ENCODE measurements around the gene GAL3ST3. TPM values are rescaled to one million over a fixed set of nuclear protein-coding genes. Genes with fewer than 3 reads are reported as not detected.
"Not testable (repeated sequence)": the region's sequence is repeated elsewhere in the genome, so short reads cannot be mapped to it uniquely, and the experiment has no call there.

Gene GAL3ST3, protein sequence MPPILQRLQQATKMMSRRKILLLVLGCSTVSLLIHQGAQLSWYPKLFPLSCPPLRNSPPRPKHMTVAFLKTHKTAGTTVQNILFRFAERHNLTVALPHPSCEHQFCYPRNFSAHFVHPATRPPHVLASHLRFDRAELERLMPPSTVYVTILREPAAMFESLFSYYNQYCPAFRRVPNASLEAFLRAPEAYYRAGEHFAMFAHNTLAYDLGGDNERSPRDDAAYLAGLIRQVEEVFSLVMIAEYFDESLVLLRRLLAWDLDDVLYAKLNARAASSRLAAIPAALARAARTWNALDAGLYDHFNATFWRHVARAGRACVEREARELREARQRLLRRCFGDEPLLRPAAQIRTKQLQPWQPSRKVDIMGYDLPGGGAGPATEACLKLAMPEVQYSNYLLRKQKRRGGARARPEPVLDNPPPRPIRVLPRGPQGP
- total RNA-seq: not detected in 2 replicates
- 0.02 TPM for total RNA-seq (2013)
- polyA plus RNA-seq: not detected in 2 replicates
- polyA minus RNA-seq: not detected in 2 replicates

DNA sequence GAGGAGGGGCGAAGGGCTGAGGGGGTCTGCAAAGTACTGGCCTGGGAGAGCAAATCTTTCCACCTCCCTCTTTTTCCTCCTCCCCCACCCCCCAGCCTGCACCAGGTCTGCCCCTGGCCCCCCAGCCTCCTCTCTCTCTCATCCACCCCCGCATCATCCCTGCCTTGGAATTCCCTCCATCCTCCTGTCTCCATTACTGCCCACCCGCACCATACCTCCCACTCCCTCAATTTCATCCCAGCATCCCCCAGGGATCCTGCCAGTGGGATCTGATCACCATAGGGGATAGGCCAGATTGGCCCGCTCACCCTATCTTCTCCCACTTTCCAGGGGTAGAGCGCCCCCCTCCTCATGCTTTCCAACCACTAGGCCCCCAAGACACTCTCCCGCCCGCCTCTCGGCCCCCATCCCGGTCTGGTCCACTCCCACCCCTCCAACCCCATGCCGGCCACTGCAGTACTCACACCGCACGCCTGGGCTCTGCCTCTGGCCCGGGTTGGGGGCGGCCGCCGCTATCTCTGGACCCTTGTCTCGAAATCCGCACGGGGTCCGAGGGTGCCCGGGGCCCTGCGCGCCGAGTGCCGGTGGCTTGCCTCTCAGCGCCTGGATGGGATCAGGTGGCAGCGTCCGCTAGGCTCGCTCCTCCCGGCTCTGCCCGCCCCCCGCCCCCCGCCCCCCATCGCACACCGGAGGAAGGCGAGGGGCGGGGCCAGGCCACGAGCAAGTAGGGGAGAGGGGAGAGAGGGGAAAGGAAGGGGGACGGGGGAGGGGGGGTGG, at the start of gene GAL3ST3:
TSS of gene GAL3ST3 (minus strand) at position 615 of the 777 bp plus-strand sequence. CDS start 3,746 bp downstream, outside the sequence.
- peak within 1 kb of the TSS; percentile 26 for H3K4me3 Mint-ChIP-seq
- no peak within 1 kb of the TSS for H3K9ac ChIP-seq (ENCODE audit: low read length)

DNA sequence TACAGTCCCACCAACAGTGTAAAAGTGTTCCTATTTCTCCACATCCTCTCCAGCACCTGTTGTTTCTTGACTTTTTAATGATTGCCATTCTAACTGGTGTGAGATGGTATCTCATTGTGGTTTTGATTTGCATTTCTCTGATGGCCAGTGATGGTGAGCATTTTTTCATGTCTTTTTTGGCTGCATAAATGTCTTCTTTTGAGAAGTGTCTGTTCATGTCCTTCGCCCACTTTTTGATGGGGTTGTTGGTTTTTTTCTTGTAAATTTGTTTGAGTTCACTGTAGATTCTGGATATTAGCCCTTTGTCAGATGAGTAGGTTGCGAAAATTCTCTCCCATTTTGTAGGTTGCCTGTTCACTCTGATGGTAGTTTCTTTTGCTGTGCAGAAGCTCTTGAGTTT, 43.2 kb upstream of the GAL3ST3 start:
- POLR2A ChIA-PET; H3K9me3 Mint-ChIP-seq (ENCODE audit: insufficient read depth): not testable (repeated sequence)

More for the DNA sequence above, at the start of gene GAL3ST3:
- H3K4me1 Mint-ChIP-seq: peaks cover 34% of the 10 kb centered on the region
- ChIA-PET POLR2A (interaction anchor here (0.6 kb wide), 1 partner anchor 90 kb away, joined by 4 read pairs; no protein-coding TSS in a partner anchor), CTCF (interaction anchor here (1.0 kb wide), 1 partner anchor 85 kb away, joined by 3 read pairs; no protein-coding TSS in a partner anchor)
- 19% methylated on average over 31 of the region's 39 CpGs for WGBS (ENCODE audit: insufficient coverage)
- Histone ChIP-seq H4K20me1 (ENCODE audit: control insufficient read depth, insufficient read depth, low read length, poor library complexity, severe bottlenecking) (peaks cover 10% of the 10 kb centered on the region), H3K36me3 (replicated peaks in 1 of 2; ENCODE audit: control extremely low read depth in 1 of 2, control insufficient read depth in 1 of 2, extremely low read depth in 1 of 2, insufficient read depth in 2 of 2, low read length in 1 of 2) (peaks cover 0 to 5% of the 10 kb centered on the region in 2 experiments), H2AFZ (ENCODE audit: insufficient read depth, low read depth, low read length, poor library complexity, severe bottlenecking) (peak within 1 kb of the TSS; percentile 36), H3K79me2 (ENCODE audit: control insufficient read depth, insufficient read depth, low read length) (peaks cover 44% of the 10 kb centered on the region), H3K9me3 (ENCODE audit: control extremely low read depth in 1 of 3, control insufficient read depth in 2 of 3, insufficient read depth in 1 of 3, low read length in 2 of 3) (no peaks in the 10 kb centered on the region), H3K27me3 (replicated peaks in 1 of 4; ENCODE audit: control extremely low read depth in 1 of 4, control insufficient read depth in 3 of 4, insufficient read depth in 4 of 4, low read length in 3 of 4) (peaks cover 0 to 35% (median 5%) of the 10 kb centered on the region in 4 experiments), H3K4me1 (ENCODE audit: control insufficient read depth in 2 of 2, insufficient read depth in 2 of 2, low read length in 2 of 2) (peaks cover 25 to 36% of the 10 kb centered on the region in 2 donors), H3K27ac (ENCODE audit: low read length in 2 of 2) (no peak within 1 kb of the TSS), H3K4me3 (ENCODE audit: control extremely low read depth in 1 of 5, extremely low read depth in 1 of 5, insufficient read depth in 1 of 5, low read depth in 2 of 5, low read length in 4 of 5) (no peak within 1 kb of the TSS), H3K4me2 (replicated peaks; ENCODE audit: low read depth, low read length, poor library complexity, severe bottlenecking) (peak within 1 kb of the TSS; percentile 43)
- peaks cover 12% of the 10 kb centered on the region for H3K27me3 Mint-ChIP-seq
- no peak for ATAC-seq (ENCODE audit: low read depth)
- no peak for DNase-seq
- TF ChIP-seq, protein P1, sequence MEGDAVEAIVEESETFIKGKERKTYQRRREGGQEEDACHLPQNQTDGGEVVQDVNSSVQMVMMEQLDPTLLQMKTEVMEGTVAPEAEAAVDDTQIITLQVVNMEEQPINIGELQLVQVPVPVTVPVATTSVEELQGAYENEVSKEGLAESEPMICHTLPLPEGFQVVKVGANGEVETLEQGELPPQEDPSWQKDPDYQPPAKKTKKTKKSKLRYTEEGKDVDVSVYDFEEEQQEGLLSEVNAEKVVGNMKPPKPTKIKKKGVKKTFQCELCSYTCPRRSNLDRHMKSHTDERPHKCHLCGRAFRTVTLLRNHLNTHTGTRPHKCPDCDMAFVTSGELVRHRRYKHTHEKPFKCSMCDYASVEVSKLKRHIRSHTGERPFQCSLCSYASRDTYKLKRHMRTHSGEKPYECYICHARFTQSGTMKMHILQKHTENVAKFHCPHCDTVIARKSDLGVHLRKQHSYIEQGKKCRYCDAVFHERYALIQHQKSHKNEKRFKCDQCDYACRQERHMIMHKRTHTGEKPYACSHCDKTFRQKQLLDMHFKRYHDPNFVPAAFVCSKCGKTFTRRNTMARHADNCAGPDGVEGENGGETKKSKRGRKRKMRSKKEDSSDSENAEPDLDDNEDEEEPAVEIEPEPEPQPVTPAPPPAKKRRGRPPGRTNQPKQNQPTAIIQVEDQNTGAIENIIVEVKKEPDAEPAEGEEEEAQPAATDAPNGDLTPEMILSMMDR (IDR thresholded peaks at IDR 0.05): no peak
- TF ChIP-seq EZH2 (IDR thresholded peaks at IDR 0.05; ENCODE audit: borderline replicate concordance, insufficient read depth, low read depth, low read length, poor library complexity, severe bottlenecking): no peak
- intact Hi-C loops (cut with micrococcal nuclease): no loop called here
- H3K27ac Mint-ChIP-seq: peak within 1 kb of the TSS; percentile 59
- H3K9me3 Mint-ChIP-seq (ENCODE audit: insufficient read depth): no peaks in the 10 kb centered on the region

More for the DNA sequence above, 43.2 kb upstream of the GAL3ST3 start:
- H3K4me3 ChIP-seq (ENCODE audit: control extremely low read depth in 1 of 5, extremely low read depth in 1 of 5, insufficient read depth in 1 of 5, low read depth in 2 of 5, low read length in 4 of 5); ATAC-seq (ENCODE audit: low read depth); H3K4me2 ChIP-seq (replicated peaks; ENCODE audit: low read depth, low read length, poor library complexity, severe bottlenecking); H3K27me3 Mint-ChIP-seq; intact Hi-C loops (cut with micrococcal nuclease); H3K27ac Mint-ChIP-seq; H2AFZ ChIP-seq (ENCODE audit: insufficient read depth, low read depth, low read length, poor library complexity, severe bottlenecking); CTCF ChIA-PET; H3K36me3 ChIP-seq (replicated peaks in 1 of 2; ENCODE audit: control extremely low read depth in 1 of 2, control insufficient read depth in 1 of 2, extremely low read depth in 1 of 2, insufficient read depth in 2 of 2, low read length in 1 of 2); H3K9me3 ChIP-seq (ENCODE audit: control extremely low read depth in 1 of 3, control insufficient read depth in 2 of 3, insufficient read depth in 1 of 3, low read length in 2 of 3); H3K27me3 ChIP-seq (replicated peaks in 1 of 4; ENCODE audit: control extremely low read depth in 1 of 4, control insufficient read depth in 3 of 4, insufficient read depth in 4 of 4, low read length in 3 of 4); H3K4me3 Mint-ChIP-seq; H3K27ac ChIP-seq (ENCODE audit: low read length in 2 of 2); H3K9ac ChIP-seq (ENCODE audit: low read length); DNase-seq: not testable (repeated sequence)
- WGBS (ENCODE audit: insufficient coverage): no CpG with 5 or more reads among the region's 2 CpGs
- peaks cover 37% of the 10 kb centered on the region for H3K4me1 Mint-ChIP-seq
- peaks cover 23% of the 10 kb centered on the region for H4K20me1 ChIP-seq (ENCODE audit: control insufficient read depth, insufficient read depth, low read length, poor library complexity, severe bottlenecking)
- H3K4me1 ChIP-seq (ENCODE audit: control insufficient read depth in 2 of 2, insufficient read depth in 2 of 2, low read length in 2 of 2): peaks cover 20 to 33% of the 10 kb centered on the region in 2 donors
- peaks cover 61% of the 10 kb centered on the region for H3K79me2 ChIP-seq (ENCODE audit: control insufficient read depth, insufficient read depth, low read length)
